OCI-LY3 (cell line): ENCODE data around the gene ABHD17B.

ENCODE experiments used
- H2AFZ ChIP-seq: fragments of 200-600, 300-600 bp; shearing (Covaris generic); 2 replicates; pipeline ENCODE4 v1.6.0; 2014; ENCODE audit warnings: antibody characterized with exemption, low read depth, low read length
- H3K27ac ChIP-seq: fragments of 200-600, 300-600 bp; sonication (generic); 2 replicates; pipeline ENCODE4 v1.5.1; 2014; ENCODE audit warnings: mild to moderate bottlenecking, low read length, moderate library complexity, mixed read lengths
- H3K27me3 ChIP-seq: fragments of 200-600, 300-600 bp; sonication (generic); 2 replicates; pipeline ENCODE4 v1.6.1; 2014; ENCODE audit warnings: low read depth, low read length, mixed read lengths
- H3K36me3 ChIP-seq: fragments of 200-600, 300-600 bp; sonication (generic); replicated peaks from 2 replicates; pipeline ENCODE3; 2014; ENCODE audit warnings: low read depth, low read length, mixed read lengths
- H3K4me1 ChIP-seq: fragments of 300-600, 200-600 bp; sonication (generic); 2 replicates; pipeline ENCODE4 v1.6.1; 2014; ENCODE audit warnings: low read length, mixed read lengths
- H3K4me2 ChIP-seq: fragments of 200-600, 300-600 bp; sonication (generic); 2 replicates; pipeline ENCODE4 v1.6.1; 2014; ENCODE audit warnings: low read length, mixed read lengths
- H3K4me3 ChIP-seq: fragments of 300-600, 200-600 bp; sonication (generic); 2 replicates; pipeline ENCODE4 v1.5.1; 2014; ENCODE audit warnings: antibody characterized with exemption, mild to moderate bottlenecking, low read length, moderate library complexity
- H3K79me2 ChIP-seq: fragments of 300-600, 200-600 bp; shearing (Covaris generic); 2 replicates; pipeline ENCODE4 v1.6.1; 2014; ENCODE audit warnings: mild to moderate bottlenecking, low read length, mixed read lengths
- H3K9ac ChIP-seq: fragments of 300-600, 200-600 bp; shearing (Covaris generic); 2 replicates; pipeline ENCODE4 v1.6.0; 2014; ENCODE audit warnings: mild to moderate bottlenecking, low read length, moderate library complexity
- H3K9me3 ChIP-seq: fragments of 200-600, 300-600 bp; shearing (Covaris generic); 2 replicates; pipeline ENCODE4 v1.6.1; 2014; ENCODE audit warnings: low read length, mixed read lengths; ENCODE audit not compliant: insufficient read depth
- H4K20me1 ChIP-seq: fragments of 200-600, 300-600 bp; sonication (generic); 2 replicates; pipeline ENCODE4 v1.6.1; 2016; ENCODE audit warnings: low read length, mixed read lengths; ENCODE audit not compliant: insufficient read depth
- CTCF ChIP-seq: fragments of 200-600, 300-600 bp; sonication (generic); IDR thresholded peaks from 2 replicates; pipeline ENCODE4 v1.5.1; 2014; ENCODE audit warnings: antibody characterized with exemption, low read length, low read depth
- EZH2phosphoT487 ChIP-seq: fragments of 200-600 bp; shearing (Covaris generic); IDR thresholded peaks from 2 replicates; pipeline ENCODE4 v1.6.1; 2018; ENCODE audit warnings: antibody characterized with exemption, mixed run types, low read depth

ABHD17B gene

GRCh38 chr9:71928806-71929205, 17.8 kb upstream of the ABHD17B start:
- H3K27me3 ChIP-seq, result no peaks in the 10 kb centered on the region
- H3K9ac ChIP-seq, result no peak overlapping the region
- no peak overlapping the region for H3K27ac ChIP-seq
- no peaks in the 10 kb centered on the region for H3K4me1 ChIP-seq
- no peak overlapping the region for H3K4me2 ChIP-seq
- TF ChIP-seq CTCF, result no peak
- no peak for TF ChIP-seq EZH2phosphoT487
- H3K36me3 ChIP-seq, result peaks cover 3% of the 10 kb centered on the region
- no peaks in the 10 kb centered on the region for H3K79me2 ChIP-seq
- no peaks in the 10 kb centered on the region for H3K9me3 ChIP-seq
- no peaks in the 10 kb centered on the region for H4K20me1 ChIP-seq
- H3K4me3 ChIP-seq, result no peak overlapping the region
- H2AFZ ChIP-seq, result no peak overlapping the region

- Histone ChIP-seq H3K9me3 (no peaks in the 10 kb centered on the region), H3K4me1 (no peaks in the 10 kb centered on the region), H3K27ac (no peak overlapping the region), H3K4me3 (no peak overlapping the region), H4K20me1 (no peaks in the 10 kb centered on the region), H3K36me3 (peaks cover 3% of the 10 kb centered on the region), H2AFZ (no peak overlapping the region), H3K4me2 (no peak overlapping the region), H3K27me3 (no peaks in the 10 kb centered on the region), H3K79me2 (no peaks in the 10 kb centered on the region), H3K9ac (no peak overlapping the region)
- TF ChIP-seq EZH2phosphoT487, result no peak
- TF ChIP-seq CTCF, result no peak
These were observed 17.4 kb upstream of the ABHD17B start for GRCh38 chr9:71928376-71928775.

- Histone ChIP-seq H3K27me3 (no peaks in the 10 kb centered on the region), H4K20me1 (no peaks in the 10 kb centered on the region), H3K4me3 (no peak overlapping the region), H2AFZ (no peak overlapping the region), H3K4me2 (no peak overlapping the region), H3K27ac (no peak overlapping the region), H3K4me1 (no peaks in the 10 kb centered on the region), H3K79me2 (peaks cover 5% of the 10 kb centered on the region), H3K9me3 (no peaks in the 10 kb centered on the region), H3K36me3 (no peaks in the 10 kb centered on the region), H3K9ac (no peak overlapping the region)
- TF ChIP-seq CTCF (no peak), EZH2phosphoT487 (no peak)
These were observed 14.8 kb upstream of the ABHD17B start for GRCh38 chr9:71925834-71926233.

DNA sequence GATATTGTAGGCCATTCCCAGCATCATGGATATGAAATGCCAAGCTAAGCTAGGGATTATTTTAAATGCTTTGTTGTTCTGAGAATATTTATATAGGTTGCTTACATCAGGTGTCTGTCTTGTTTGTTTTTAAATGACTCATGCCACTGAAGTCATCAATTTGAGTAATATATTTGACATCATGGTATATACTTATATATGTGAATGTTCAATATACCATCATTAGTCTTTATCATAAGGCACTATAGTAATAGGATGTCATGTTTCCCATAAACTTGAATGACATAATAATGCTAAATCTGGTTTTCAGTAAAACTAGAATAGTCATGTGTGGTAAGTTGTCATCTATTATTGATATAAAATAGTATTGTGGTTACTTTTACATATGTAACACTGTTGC, 13.6 kb upstream of the ABHD17B start:
- Histone ChIP-seq H3K9me3 (no peaks in the 10 kb centered on the region), H3K27ac (no peak overlapping the region), H3K36me3 (no peaks in the 10 kb centered on the region), H3K4me2 (no peak overlapping the region), H3K4me3 (no peak overlapping the region), H3K27me3 (no peaks in the 10 kb centered on the region), H2AFZ (no peak overlapping the region), H4K20me1 (no peaks in the 10 kb centered on the region), H3K4me1 (no peaks in the 10 kb centered on the region), H3K79me2 (peaks cover 5% of the 10 kb centered on the region), H3K9ac (no peak overlapping the region)
- no peak for TF ChIP-seq EZH2phosphoT487
- TF ChIP-seq CTCF, result no peak
